Neural cell (in vitro differentiated cells): ENCODE measurements around the gene SOCS3.

Experiments
- EP300 ChIP-seq: fragments of 450-650 bp; conservative IDR thresholded peaks from 2 replicates; pipeline ENCODE4 v1.6.1; 2014; ENCODE audit warnings: antibody characterized with exemption, mild to moderate bottlenecking, moderate library complexity; ENCODE audit not compliant: poor library complexity, severe bottlenecking
- EZH2 ChIP-seq: fragments of 200-600, 300-800 bp; shearing (Covaris generic), sonication (generic); IDR thresholded peaks from 2 replicates; pipeline ENCODE4 v1.6.1; 2014; ENCODE audit warnings: antibody characterized with exemption, low read length, borderline replicate concordance, mild to moderate bottlenecking; ENCODE audit not compliant: insufficient read depth, poor library complexity, severe bottlenecking
- MXI1 ChIP-seq: fragments of 450-650 bp; conservative IDR thresholded peaks from 2 replicates; pipeline ENCODE4 v1.6.1; 2014; ENCODE audit warnings: antibody characterized with exemption, mild to moderate bottlenecking; ENCODE audit not compliant: poor library complexity, severe bottlenecking
- POLR2AphosphoS5 ChIP-seq: IDR thresholded peaks from 2 replicates; pipeline ENCODE4 v1.6.1; 2012
- RAD21 ChIP-seq: fragments of 450-650 bp; conservative IDR thresholded peaks from 2 replicates; pipeline ENCODE4 v1.6.1; 2014; ENCODE audit warnings: antibody characterized with exemption, mild to moderate bottlenecking, moderate library complexity
- TF ChIP-seq, protein P1 (sequence below): fragments of 450-650 bp; IDR thresholded peaks from 2 replicates; pipeline ENCODE4 v1.5.1; 2014; ENCODE audit warnings: antibody characterized with exemption, mild to moderate bottlenecking, moderate library complexity; ENCODE audit not compliant: poor library complexity, severe bottlenecking
- TF ChIP-seq, protein P2 (sequence below): IDR thresholded peaks from 2 replicates; pipeline ENCODE4 v1.6.1; 2012; ENCODE audit warnings: borderline replicate concordance

GRCh38 chr17:78362232-78362631 is 2.4 kb upstream of the SOCS3 start:
- TF ChIP-seq, protein P1, sequence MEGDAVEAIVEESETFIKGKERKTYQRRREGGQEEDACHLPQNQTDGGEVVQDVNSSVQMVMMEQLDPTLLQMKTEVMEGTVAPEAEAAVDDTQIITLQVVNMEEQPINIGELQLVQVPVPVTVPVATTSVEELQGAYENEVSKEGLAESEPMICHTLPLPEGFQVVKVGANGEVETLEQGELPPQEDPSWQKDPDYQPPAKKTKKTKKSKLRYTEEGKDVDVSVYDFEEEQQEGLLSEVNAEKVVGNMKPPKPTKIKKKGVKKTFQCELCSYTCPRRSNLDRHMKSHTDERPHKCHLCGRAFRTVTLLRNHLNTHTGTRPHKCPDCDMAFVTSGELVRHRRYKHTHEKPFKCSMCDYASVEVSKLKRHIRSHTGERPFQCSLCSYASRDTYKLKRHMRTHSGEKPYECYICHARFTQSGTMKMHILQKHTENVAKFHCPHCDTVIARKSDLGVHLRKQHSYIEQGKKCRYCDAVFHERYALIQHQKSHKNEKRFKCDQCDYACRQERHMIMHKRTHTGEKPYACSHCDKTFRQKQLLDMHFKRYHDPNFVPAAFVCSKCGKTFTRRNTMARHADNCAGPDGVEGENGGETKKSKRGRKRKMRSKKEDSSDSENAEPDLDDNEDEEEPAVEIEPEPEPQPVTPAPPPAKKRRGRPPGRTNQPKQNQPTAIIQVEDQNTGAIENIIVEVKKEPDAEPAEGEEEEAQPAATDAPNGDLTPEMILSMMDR = no peak
- TF ChIP-seq EZH2 (no peak), MXI1 (no peak), RAD21 (no peak), EP300 (no peak), POLR2AphosphoS5 (no peak)
- TF ChIP-seq, protein P2, sequence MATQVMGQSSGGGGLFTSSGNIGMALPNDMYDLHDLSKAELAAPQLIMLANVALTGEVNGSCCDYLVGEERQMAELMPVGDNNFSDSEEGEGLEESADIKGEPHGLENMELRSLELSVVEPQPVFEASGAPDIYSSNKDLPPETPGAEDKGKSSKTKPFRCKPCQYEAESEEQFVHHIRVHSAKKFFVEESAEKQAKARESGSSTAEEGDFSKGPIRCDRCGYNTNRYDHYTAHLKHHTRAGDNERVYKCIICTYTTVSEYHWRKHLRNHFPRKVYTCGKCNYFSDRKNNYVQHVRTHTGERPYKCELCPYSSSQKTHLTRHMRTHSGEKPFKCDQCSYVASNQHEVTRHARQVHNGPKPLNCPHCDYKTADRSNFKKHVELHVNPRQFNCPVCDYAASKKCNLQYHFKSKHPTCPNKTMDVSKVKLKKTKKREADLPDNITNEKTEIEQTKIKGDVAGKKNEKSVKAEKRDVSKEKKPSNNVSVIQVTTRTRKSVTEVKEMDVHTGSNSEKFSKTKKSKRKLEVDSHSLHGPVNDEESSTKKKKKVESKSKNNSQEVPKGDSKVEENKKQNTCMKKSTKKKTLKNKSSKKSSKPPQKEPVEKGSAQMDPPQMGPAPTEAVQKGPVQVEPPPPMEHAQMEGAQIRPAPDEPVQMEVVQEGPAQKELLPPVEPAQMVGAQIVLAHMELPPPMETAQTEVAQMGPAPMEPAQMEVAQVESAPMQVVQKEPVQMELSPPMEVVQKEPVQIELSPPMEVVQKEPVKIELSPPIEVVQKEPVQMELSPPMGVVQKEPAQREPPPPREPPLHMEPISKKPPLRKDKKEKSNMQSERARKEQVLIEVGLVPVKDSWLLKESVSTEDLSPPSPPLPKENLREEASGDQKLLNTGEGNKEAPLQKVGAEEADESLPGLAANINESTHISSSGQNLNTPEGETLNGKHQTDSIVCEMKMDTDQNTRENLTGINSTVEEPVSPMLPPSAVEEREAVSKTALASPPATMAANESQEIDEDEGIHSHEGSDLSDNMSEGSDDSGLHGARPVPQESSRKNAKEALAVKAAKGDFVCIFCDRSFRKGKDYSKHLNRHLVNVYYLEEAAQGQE = no peak
